H9 (cell line): Measurements from ENCODE around the gene MALSU1. TPM values are rescaled to one million over a fixed set of nuclear protein-coding genes. Genes with fewer than 3 reads are reported as not detected.

Experiments
- DNase-seq: peaks from one replicate; pipeline ENCODE4 v3.0.0-alpha.2; 2017
- H2AFZ ChIP-seq: one replicate; pipeline ENCODE4 v1.6.1; 2013; ENCODE audit warnings: mild to moderate bottlenecking, low read length, control low read depth, moderate library complexity
- H2AK5ac ChIP-seq: 2 replicates; pipeline ENCODE4 v1.6.1; 2013; ENCODE audit warnings: low read length, control low read depth, mixed read lengths; ENCODE audit not compliant: insufficient read length
- H2BK120ac ChIP-seq: one replicate; pipeline ENCODE4 v1.6.1; 2013; ENCODE audit warnings: low read depth, mild to moderate bottlenecking, low read length, control low read depth, inconsistent platforms; ENCODE audit not compliant: poor library complexity, severe bottlenecking
- H2BK12ac ChIP-seq: 2 replicates; pipeline ENCODE4 v1.6.1; 2013; ENCODE audit warnings: low read length, control low read depth, mixed read lengths, low read depth; ENCODE audit not compliant: insufficient read length
- H2BK15ac ChIP-seq: 2 replicates; pipeline ENCODE4 v1.6.1; 2013; ENCODE audit warnings: low read depth, low read length, control low read depth
- H2BK20ac ChIP-seq: one replicate; pipeline ENCODE4 v1.6.1; 2013; ENCODE audit warnings: low read depth, mild to moderate bottlenecking, low read length, control low read depth, inconsistent platforms; ENCODE audit not compliant: poor library complexity, severe bottlenecking
- H2BK5ac ChIP-seq: 2 replicates; pipeline ENCODE4 v1.6.1; 2013; ENCODE audit warnings: low read length, control low read depth, mixed read lengths; ENCODE audit not compliant: insufficient read length
- H3K14ac ChIP-seq: 2 replicates; pipeline ENCODE4 v1.6.1; 2013; ENCODE audit warnings: low read length, control low read depth; ENCODE audit not compliant: insufficient read depth
- H3K18ac ChIP-seq: 2 replicates; pipeline ENCODE4 v1.6.1; 2013; ENCODE audit warnings: low read depth, mild to moderate bottlenecking, mixed read lengths, low read length, control low read depth; ENCODE audit not compliant: insufficient read length
- H3K23ac ChIP-seq: 2 replicates; pipeline ENCODE4 v1.6.1; 2013; ENCODE audit warnings: low read length, control low read depth, mixed read lengths, low read depth; ENCODE audit not compliant: insufficient read length
- H3K23me2 ChIP-seq: 2 replicates; pipeline ENCODE4 v1.6.1; 2013; ENCODE audit warnings: low read depth, mild to moderate bottlenecking, mixed read lengths, low read length, control low read depth; ENCODE audit not compliant: insufficient read length, poor library complexity, severe bottlenecking
- H3K27ac ChIP-seq: 2 replicates; pipeline ENCODE4 v1.5.1; 2013; ENCODE audit warnings: low read length, control low read depth, mixed read lengths, low read depth; ENCODE audit not compliant: insufficient read length
- H3K27me3 ChIP-seq: 2 replicates; pipeline ENCODE4 v1.6.1; 2013; ENCODE audit warnings: low read length, control low read depth, inconsistent platforms; ENCODE audit not compliant: insufficient read depth
- H3K4ac ChIP-seq: 2 replicates; pipeline ENCODE4 v1.6.1; 2013; ENCODE audit warnings: low read depth, mild to moderate bottlenecking, control low read depth, inconsistent platforms, low read length, moderate library complexity
- H3K4me1 ChIP-seq: 2 replicates; pipeline ENCODE4 v1.6.1; 2013; ENCODE audit warnings: low read length, control low read depth, inconsistent platforms; ENCODE audit not compliant: insufficient read depth
- H3K4me2 ChIP-seq: 2 replicates; pipeline ENCODE4 v1.6.1; 2013; ENCODE audit warnings: low read length, control low read depth, mixed read lengths; ENCODE audit not compliant: insufficient read length, insufficient read depth
- H3K56ac ChIP-seq: 2 replicates; pipeline ENCODE4 v1.6.1; 2013; ENCODE audit warnings: low read depth, mild to moderate bottlenecking, mixed read lengths, low read length, control low read depth; ENCODE audit not compliant: insufficient read length
- H3K79me1 ChIP-seq: 2 replicates; pipeline ENCODE4 v1.6.1; 2013; ENCODE audit warnings: low read depth, mild to moderate bottlenecking, moderate library complexity, low read length, control low read depth, inconsistent platforms; ENCODE audit not compliant: insufficient read depth, poor library complexity, severe bottlenecking
- H3K79me2 ChIP-seq: 2 replicates; pipeline ENCODE4 v1.6.1; 2013; ENCODE audit warnings: low read length, control low read depth, inconsistent platforms; ENCODE audit not compliant: insufficient read depth
- H3K9ac ChIP-seq: 2 replicates; pipeline ENCODE4 v1.6.1; 2013; ENCODE audit warnings: low read length, control low read depth, mixed read lengths; ENCODE audit not compliant: insufficient read length; ENCODE audit errors: extremely low read depth
- H3K9me3 ChIP-seq: one replicate; pipeline ENCODE4 v1.6.1; 2013; ENCODE audit warnings: low read depth, low read length, inconsistent platforms; ENCODE audit not compliant: control insufficient read depth
- H3T11ph ChIP-seq: one replicate; pipeline ENCODE4 v1.6.1; 2013; ENCODE audit warnings: mild to moderate bottlenecking, low read length, control low read depth, inconsistent platforms
- H4K20me1 ChIP-seq: one replicate; pipeline ENCODE4 v1.6.1; 2013; ENCODE audit not compliant: control insufficient read depth, insufficient read length, insufficient read depth
- H4K5ac ChIP-seq: 2 replicates; pipeline ENCODE4 v1.6.1; 2013; ENCODE audit warnings: low read depth, mild to moderate bottlenecking, mixed read lengths, low read length, control low read depth; ENCODE audit not compliant: insufficient read length
- H4K8ac ChIP-seq: replicated peaks from 2 replicates; pipeline ENCODE4 v1.6.1; 2013; ENCODE audit warnings: low read length, control low read depth, mixed read lengths, low read depth; ENCODE audit not compliant: insufficient read length
- H4K91ac ChIP-seq: 2 replicates; pipeline ENCODE4 v1.6.1; 2013; ENCODE audit warnings: low read depth, mild to moderate bottlenecking, moderate library complexity, mixed read lengths, low read length, control low read depth; ENCODE audit not compliant: insufficient read length
- H3K27ac Mint-ChIP-seq, 3 experiments: 2 replicates in 2 of 3; 3 replicates in 1 of 3; pipeline ENCODE4 v1.8.0; 2020 to 2021; ENCODE audit warnings: mixed read lengths in 3 of 3, mild to moderate bottlenecking in 1 of 3, moderate library complexity in 1 of 3
- H3K27me3 Mint-ChIP-seq: 2 replicates; pipeline ENCODE4 v1.8.0; 2021; ENCODE audit warnings: low read depth, mild to moderate bottlenecking, moderate library complexity, mixed read lengths
- H3K36me3 Mint-ChIP-seq, 3 experiments: 2 replicates in 2 of 3; 3 replicates in 1 of 3; pipeline ENCODE4 v1.8.0; 2020 to 2021; ENCODE audit warnings: low read depth in 3 of 3, mixed read lengths in 3 of 3; ENCODE audit not compliant: insufficient read depth in 1 of 3
- H3K4me1 Mint-ChIP-seq, 2 experiments: 2 replicates each; pipeline ENCODE4 v1.8.0; 2020; ENCODE audit warnings: mixed read lengths in 2 of 2
- H3K4me3 Mint-ChIP-seq, 2 experiments: 2 replicates in 1 of 2; 3 replicates in 1 of 2; pipeline ENCODE4 v1.8.0; 2020 to 2021; ENCODE audit warnings: mild to moderate bottlenecking in 2 of 2, mixed read lengths in 2 of 2, moderate library complexity in 1 of 2
- H3K9me3 Mint-ChIP-seq, 2 experiments: 2 replicates in 1 of 2; 3 replicates in 1 of 2; pipeline ENCODE4 v1.8.0; 2020; ENCODE audit warnings: mild to moderate bottlenecking in 2 of 2, mixed read lengths in 2 of 2, moderate library complexity in 1 of 2
- CTCF ChIP-seq: fragments of 200-600 bp; sonication (generic); conservative IDR thresholded peaks from 3 replicates; pipeline ENCODE4 v1.8.0; 2021; ENCODE audit warnings: antibody characterized with exemption, mild to moderate bottlenecking
- WGBS: extraction: QIAGEN DNeasy Blood & Tissue Kit; methylation state at CpG from one replicate; pipeline ENCODE4 v1.1.7; 2013; ENCODE audit warnings: missing lambda C conversion rate, low lambda C conversion rate, mixed read lengths; ENCODE audit not compliant: insufficient read length; ENCODE audit errors: extremely low coverage; 5-methylcytosine and 5-hydroxymethylcytosine counted together
- total RNA-seq: library from RNA; stranded (reverse); gene quantifications from 2 replicates; pipeline ENCODE4 v1.2.1, GENCODE V29; 2021

Gene MALSU1
- total RNA-seq, 1 experiment from 2014 or later: 83.4 TPM

- Histone ChIP-seq H4K20me1 (no peaks in the 10 kb centered on the region), H2AK5ac (no peak overlapping the region), H3K79me1 (no peaks in the 10 kb centered on the region), H3K23ac (no peak overlapping the region), H3K9ac (no peak overlapping the region), H3K18ac (no peak overlapping the region), H2BK120ac (no peak overlapping the region), H3K4ac (no peak overlapping the region), H4K5ac (no peak overlapping the region), H2BK15ac (no peak overlapping the region), H3K23me2 (no peaks in the 10 kb centered on the region), H2BK5ac (no peak overlapping the region), H3K56ac (no peak overlapping the region), H2BK20ac (no peak overlapping the region), H2BK12ac (no peak overlapping the region), H3T11ph (no peak overlapping the region), H4K91ac (no peak overlapping the region), H4K8ac (no peak overlapping the region), H3K9me3 (no peaks in the 10 kb centered on the region), H3K4me1 (no peaks in the 10 kb centered on the region), H2AFZ (no peak overlapping the region), H3K14ac (no peak overlapping the region), H3K4me2 (no peak overlapping the region), H3K79me2 (no peaks in the 10 kb centered on the region), H3K27ac (no peak overlapping the region), H3K27me3 (no peaks in the 10 kb centered on the region)
- no peaks in the 10 kb centered on the region for H3K27me3 Mint-ChIP-seq
- H3K9me3 Mint-ChIP-seq: no peaks in the 10 kb centered on the region; a peak in 1 of 5 replicates
- no peak for TF ChIP-seq CTCF
- H3K27ac Mint-ChIP-seq: no peak overlapping the region
- H3K4me3 Mint-ChIP-seq: no peak overlapping the region
- H3K36me3 Mint-ChIP-seq: no peaks in the 10 kb centered on the region
- no CpG with 5 or more reads among the region's 2 CpGs for WGBS
- no peak for DNase-seq
- H3K4me1 Mint-ChIP-seq: peaks cover 9 to 18% of the 10 kb centered on the region in 2 experiments
Measured at GRCh38 chr7:23284871-23285270, 14.3 kb upstream of the MALSU1 start.
